Prostate gland (tissue), 2 donors: ENCODE results near the gene DACT1. TPM values are rescaled to one million over a fixed set of nuclear protein-coding genes. Genes with fewer than 3 reads are reported as not detected.

Source experiments
- DNase-seq: peaks from one replicate; pipeline ENCODE4 v3.0.0-alpha.2; 2019; ENCODE audit warnings: low spot score
- H3K27ac ChIP-seq, 2 donors: fragments of 200-600 bp; sonication (generic); 2 replicates each; pipeline ENCODE4 v1.5.1; 2017 to 2019
- H3K27me3 ChIP-seq: fragments of 200-600 bp; sonication (generic); replicated peaks from 2 replicates; pipeline ENCODE4 v1.5.1; 2019; ENCODE audit not compliant: insufficient read depth
- H3K36me3 ChIP-seq, 2 donors: fragments of 200-600 bp; sonication (generic); 1 replicate in 1 of 2; 2 replicates in 1 of 2; pipeline versions ENCODE4 v1.5.1 to v1.8.1; 2017 to 2019
- H3K4me1 ChIP-seq: fragments of 200-600 bp; sonication (generic); replicated peaks from 2 replicates; pipeline ENCODE4 v1.5.1; 2019
- H3K4me3 ChIP-seq, 2 donors: fragments of 200-600 bp; sonication (generic); 2 replicates each; pipeline ENCODE4 v1.5.1; 2017 to 2019
- H3K9me3 ChIP-seq: fragments of 200-600 bp; sonication (generic); 2 replicates; pipeline ENCODE4 v1.5.1; 2017
- POLR2A ChIP-seq: fragments of 450-650 bp; IDR thresholded peaks from one replicate; pipeline ENCODE4 v1.6.1; 2016; ENCODE audit warnings: antibody characterized with exemption, mild to moderate bottlenecking
- POLR2AphosphoS5 ChIP-seq: sonication (generic); formaldehyde crosslinking; IDR thresholded peaks from one replicate; pipeline ENCODE4 v1.6.1; 2017; ENCODE audit warnings: antibody characterized with exemption
- WGBS: methylation state at CpG from one replicate; pipeline ENCODE4 v1.1.5; 2018; 5-methylcytosine and 5-hydroxymethylcytosine counted together
- intact Hi-C: fragments of 100-400 bp; cut with DNase I; formaldehyde crosslinking; loops from one replicate; pipeline ENCODE4 v1.14.2; 2022
- total RNA-seq, 2 donors: library from RNA; depleted of rRNA; stranded (reverse); fragments of >200 nt; gene quantifications; one replicate each; pipeline ENCODE4 v1.1.0, GENCODE V29; 2016
- TF ChIP-seq, protein P1 (sequence below), 4 experiments: fragments of 200-600 bp in 2 of 4; fragments of 450-650 bp in 2 of 4; sonication (generic) in 2 of 4; IDR thresholded peaks; 1 replicate in 3 of 4; 2 replicates in 1 of 4; pipeline ENCODE4 v1.5.1; 2016 to 2019; ENCODE audit warnings: antibody characterized with exemption in 4 of 4, mild to moderate bottlenecking in 2 of 4, moderate library complexity in 2 of 4

Gene DACT1
- total RNA-seq, 2 donors from 2014 or later, result 4.5 to 27.1 TPM

DNA sequence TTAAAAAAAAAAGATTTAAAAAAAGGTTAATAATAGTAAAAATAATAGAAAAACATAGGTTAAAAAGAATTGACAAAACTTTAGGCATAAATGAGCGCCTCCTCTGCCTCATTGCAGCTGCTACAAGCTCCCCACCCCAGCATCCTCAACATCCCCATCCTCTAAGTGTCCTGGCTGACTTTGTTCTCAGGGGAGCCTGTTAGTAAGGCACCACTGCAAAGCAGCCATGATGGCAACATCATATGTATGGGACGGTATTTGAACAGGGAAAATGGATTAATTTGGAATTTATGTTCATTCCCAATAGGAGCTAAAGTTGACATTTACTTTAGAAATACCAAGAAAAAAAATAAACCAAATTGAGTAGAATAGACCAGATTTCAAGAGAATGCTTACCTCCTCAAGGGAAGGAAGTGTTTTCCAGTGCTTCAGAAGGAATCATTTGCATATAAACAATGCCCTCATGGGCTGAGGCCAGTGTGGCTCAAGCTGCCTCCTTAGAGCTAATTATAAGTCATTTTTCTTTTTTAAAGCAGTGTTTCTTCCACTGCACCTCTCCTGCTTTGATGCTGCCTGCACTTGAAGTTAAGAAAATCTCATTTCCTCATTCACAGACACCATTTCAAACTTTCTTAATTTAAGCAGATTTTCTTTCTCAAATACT lies 59.6 kb downstream of the DACT1 start:
- Histone ChIP-seq H3K27ac (no peak overlapping the region), H3K4me1 (no peaks in the 10 kb centered on the region), H3K27me3 (no peaks in the 10 kb centered on the region), H3K36me3 (no peaks in the 10 kb centered on the region), H3K9me3 (no peaks in the 10 kb centered on the region), H3K4me3 (no peak overlapping the region)
- intact Hi-C loops, result no loop called here
- TF ChIP-seq, protein P1, sequence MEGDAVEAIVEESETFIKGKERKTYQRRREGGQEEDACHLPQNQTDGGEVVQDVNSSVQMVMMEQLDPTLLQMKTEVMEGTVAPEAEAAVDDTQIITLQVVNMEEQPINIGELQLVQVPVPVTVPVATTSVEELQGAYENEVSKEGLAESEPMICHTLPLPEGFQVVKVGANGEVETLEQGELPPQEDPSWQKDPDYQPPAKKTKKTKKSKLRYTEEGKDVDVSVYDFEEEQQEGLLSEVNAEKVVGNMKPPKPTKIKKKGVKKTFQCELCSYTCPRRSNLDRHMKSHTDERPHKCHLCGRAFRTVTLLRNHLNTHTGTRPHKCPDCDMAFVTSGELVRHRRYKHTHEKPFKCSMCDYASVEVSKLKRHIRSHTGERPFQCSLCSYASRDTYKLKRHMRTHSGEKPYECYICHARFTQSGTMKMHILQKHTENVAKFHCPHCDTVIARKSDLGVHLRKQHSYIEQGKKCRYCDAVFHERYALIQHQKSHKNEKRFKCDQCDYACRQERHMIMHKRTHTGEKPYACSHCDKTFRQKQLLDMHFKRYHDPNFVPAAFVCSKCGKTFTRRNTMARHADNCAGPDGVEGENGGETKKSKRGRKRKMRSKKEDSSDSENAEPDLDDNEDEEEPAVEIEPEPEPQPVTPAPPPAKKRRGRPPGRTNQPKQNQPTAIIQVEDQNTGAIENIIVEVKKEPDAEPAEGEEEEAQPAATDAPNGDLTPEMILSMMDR (IDR thresholded peaks at IDR 0.05), result no peak
- no peak for TF ChIP-seq POLR2AphosphoS5
- TF ChIP-seq POLR2A, result no peak
- WGBS, result 98% methylated on average over 2 of the region's 2 CpGs
- DNase-seq, result no peak

Other genes with a start within 250 kb of the DACT1 start
- gene TOMM20L, start 242.0 kb upstream of the DACT1 start, total RNA-seq, result 1 to 10 TPM in 1 of 2 donors, not detected in 1; 4.0 TPM
- gene TIMM9, start 210.4 kb upstream of the DACT1 start, total RNA-seq, result 10 to 100 TPM; 50.4 to 51.4 TPM
- 10 to 100 TPM; 11.2 to 27.0 TPM for gene KIAA0586, start 210.2 kb upstream of the DACT1 start, total RNA-seq